Prostate gland (tissue), 2 donors: Measurements from ENCODE around the gene CEP78.

Experiments used
- POLR2AphosphoS5 ChIP-seq: sonication (generic); formaldehyde crosslinking; IDR thresholded peaks from one replicate; pipeline ENCODE4 v1.6.1; 2017; ENCODE audit warnings: antibody characterized with exemption
- TF ChIP-seq, protein P1 (sequence below), 4 experiments: fragments of 200-600 bp in 2 of 4; fragments of 450-650 bp in 2 of 4; sonication (generic) in 2 of 4; IDR thresholded peaks; 1 replicate in 3 of 4; 2 replicates in 1 of 4; pipeline ENCODE4 v1.5.1; 2016 to 2019; ENCODE audit warnings: antibody characterized with exemption in 4 of 4, mild to moderate bottlenecking in 2 of 4, moderate library complexity in 2 of 4

DNA sequence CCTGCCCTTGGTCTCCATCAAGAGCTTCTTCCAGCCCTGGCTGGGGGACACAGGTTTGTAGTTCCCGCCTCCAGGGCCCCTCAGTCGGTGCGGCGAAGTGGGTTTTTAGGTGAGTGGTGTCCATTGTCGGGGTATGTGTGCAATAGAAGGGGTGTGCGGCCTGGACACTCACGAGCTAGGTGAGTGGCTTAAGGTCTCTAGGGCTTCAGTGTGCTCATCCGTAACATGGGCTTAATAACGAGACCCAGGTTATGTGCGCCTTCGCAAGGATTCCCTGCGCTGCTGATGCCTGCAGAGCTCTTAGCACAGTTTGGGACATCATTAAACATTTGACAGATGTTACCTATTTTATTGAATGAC is 656 bp downstream of the CEP78 start:
- TF ChIP-seq, protein P1, sequence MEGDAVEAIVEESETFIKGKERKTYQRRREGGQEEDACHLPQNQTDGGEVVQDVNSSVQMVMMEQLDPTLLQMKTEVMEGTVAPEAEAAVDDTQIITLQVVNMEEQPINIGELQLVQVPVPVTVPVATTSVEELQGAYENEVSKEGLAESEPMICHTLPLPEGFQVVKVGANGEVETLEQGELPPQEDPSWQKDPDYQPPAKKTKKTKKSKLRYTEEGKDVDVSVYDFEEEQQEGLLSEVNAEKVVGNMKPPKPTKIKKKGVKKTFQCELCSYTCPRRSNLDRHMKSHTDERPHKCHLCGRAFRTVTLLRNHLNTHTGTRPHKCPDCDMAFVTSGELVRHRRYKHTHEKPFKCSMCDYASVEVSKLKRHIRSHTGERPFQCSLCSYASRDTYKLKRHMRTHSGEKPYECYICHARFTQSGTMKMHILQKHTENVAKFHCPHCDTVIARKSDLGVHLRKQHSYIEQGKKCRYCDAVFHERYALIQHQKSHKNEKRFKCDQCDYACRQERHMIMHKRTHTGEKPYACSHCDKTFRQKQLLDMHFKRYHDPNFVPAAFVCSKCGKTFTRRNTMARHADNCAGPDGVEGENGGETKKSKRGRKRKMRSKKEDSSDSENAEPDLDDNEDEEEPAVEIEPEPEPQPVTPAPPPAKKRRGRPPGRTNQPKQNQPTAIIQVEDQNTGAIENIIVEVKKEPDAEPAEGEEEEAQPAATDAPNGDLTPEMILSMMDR (IDR thresholded peaks at IDR 0.05), result no peak
- TF ChIP-seq POLR2AphosphoS5, result no peak
